Effector memory CD8-positive, alpha-beta T cell (primary cell): Measurements from ENCODE around the gene NTSR1.
A peak's percentile ranks its signal among the peaks of the same experiment; 100 is the strongest.

Experiments used
- ATAC-seq: fragments of 150-1000 bp; cut with Tn5 transposase; replicated peaks from 2 replicates; pipeline ENCODE4 v1.10.0; 2021; ENCODE audit warnings: mild to moderate bottlenecking, moderate library complexity
- DNase-seq, 3 experiments: peaks; one replicate each; pipeline ENCODE4 v3.0.0; 2021
- H3K27ac Mint-ChIP-seq, 2 donors: one replicate each; pipeline ENCODE4 v1.8.0; 2022; ENCODE audit warnings: mild to moderate bottlenecking in 2 of 2, mixed read lengths in 2 of 2, moderate library complexity in 2 of 2
- H3K27me3 Mint-ChIP-seq, 2 donors: one replicate each; pipeline ENCODE4 v1.8.0; 2022; ENCODE audit warnings: mixed read lengths in 2 of 2
- H3K36me3 Mint-ChIP-seq: one replicate; pipeline ENCODE4 v1.8.0; 2022; ENCODE audit warnings: mild to moderate bottlenecking, moderate library complexity, mixed read lengths; ENCODE audit not compliant: insufficient read depth
- H3K4me1 Mint-ChIP-seq, 2 donors: one replicate each; pipeline ENCODE4 v1.8.0; 2022; ENCODE audit warnings: low read depth in 2 of 2, mixed read lengths in 2 of 2
- H3K4me3 Mint-ChIP-seq, 2 donors: one replicate each; pipeline ENCODE4 v1.8.0; 2022; ENCODE audit warnings: mild to moderate bottlenecking in 2 of 2, mixed read lengths in 2 of 2, moderate library complexity in 2 of 2
- H3K9me3 Mint-ChIP-seq, 2 donors: one replicate each; pipeline ENCODE4 v1.8.0; 2022; ENCODE audit warnings: mixed read lengths in 2 of 2

Gene NTSR1

DNA sequence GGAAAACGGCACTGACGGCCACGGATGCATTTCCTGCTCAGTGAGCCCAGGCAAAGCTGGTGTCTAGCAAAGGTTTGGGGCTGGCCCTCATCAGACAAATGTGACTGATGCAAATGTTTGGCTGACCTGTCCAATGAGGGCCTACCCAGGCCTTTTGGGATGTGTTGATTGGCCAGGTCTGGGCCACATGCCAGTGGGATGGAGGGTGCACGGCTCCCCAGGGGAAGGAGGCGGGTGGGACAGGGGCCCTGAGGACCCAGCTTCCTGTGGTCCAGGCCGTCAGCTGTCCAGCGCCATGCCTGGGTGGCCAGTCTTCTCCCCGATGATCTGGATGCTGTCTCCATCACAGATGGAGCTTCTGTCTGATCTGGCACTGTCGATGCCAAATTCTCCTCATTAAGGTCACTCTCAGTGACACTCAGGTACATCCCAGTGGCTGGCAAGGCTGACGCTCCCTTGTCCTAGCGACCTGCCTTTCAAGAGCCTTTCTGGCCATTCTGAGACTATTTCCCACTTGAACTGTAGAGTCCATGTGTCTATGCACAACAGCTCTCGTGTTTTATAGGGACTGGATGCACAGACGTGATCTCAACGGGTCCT lies 43.0 kb downstream of the NTSR1 start:
- Mint-ChIP-seq H3K4me1 (peaks cover 0 to 2% of the 10 kb centered on the region in 2 donors), H3K27me3 (peaks cover 0 to 12% of the 10 kb centered on the region in 2 donors), H3K9me3 (no peaks in the 10 kb centered on the region), H3K36me3 (no peaks in the 10 kb centered on the region), H3K27ac (no peak overlapping the region), H3K4me3 (no peak overlapping the region)
- no peak for ATAC-seq
- DNase-seq: no peak

- Mint-ChIP-seq H3K9me3 (no peaks in the 10 kb centered on the region), H3K36me3 (no peaks in the 10 kb centered on the region), H3K4me1 (peaks cover 0 to 2% of the 10 kb centered on the region in 2 donors), H3K27me3 (peaks cover 0 to 14% of the 10 kb centered on the region in 2 donors), H3K4me3 (no peak overlapping the region), H3K27ac (no peak overlapping the region)
- ATAC-seq (no peak), DNase-seq (no peak)
Observed at GRCh38 chr20:62752181-62752670, 43.6 kb downstream of the NTSR1 start.

DNA sequence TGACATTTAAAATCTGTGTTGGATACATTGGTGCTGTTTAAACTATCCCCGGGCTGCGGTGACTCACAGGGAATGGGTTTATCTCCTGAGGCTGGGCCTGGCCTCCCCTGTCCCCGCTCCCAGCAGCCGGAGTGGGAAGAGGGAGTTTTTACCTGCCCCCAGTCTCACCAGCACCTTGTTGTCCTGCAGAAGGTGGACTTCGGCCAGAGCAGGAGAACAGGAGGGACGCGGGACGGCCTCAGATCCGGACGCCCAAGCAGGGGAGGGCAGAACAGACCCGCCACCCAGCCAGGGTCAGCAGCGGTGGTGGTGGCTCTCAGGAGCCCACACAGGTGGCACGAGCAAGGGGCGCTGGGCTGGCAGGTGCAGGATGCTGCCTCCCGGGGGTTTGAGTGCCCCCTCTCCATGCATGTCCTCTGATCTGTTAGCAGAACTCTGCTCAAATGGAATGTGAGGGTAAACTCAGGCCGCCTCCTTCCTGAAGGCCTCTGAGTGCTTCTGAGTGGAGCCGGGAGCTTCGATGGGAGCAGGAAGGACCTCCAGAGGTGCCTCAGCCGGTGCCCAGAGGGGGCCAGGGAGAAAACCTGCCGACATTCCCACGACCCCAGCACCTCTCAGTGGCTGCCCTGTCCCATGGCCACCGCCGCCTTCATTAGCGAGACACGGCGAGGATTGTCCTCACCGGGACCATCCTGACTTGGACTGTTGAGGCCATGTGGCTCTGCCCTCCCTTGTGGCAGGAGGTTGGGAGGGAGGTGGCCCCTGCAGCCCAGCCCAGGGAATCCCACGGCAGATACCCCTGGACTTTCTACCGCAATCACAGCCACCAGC lies 44.2 kb downstream of the NTSR1 start:
- Mint-ChIP-seq H3K27ac (no peak overlapping the region), H3K27me3 (peaks cover 0 to 20% of the 10 kb centered on the region in 2 donors), H3K36me3 (no peaks in the 10 kb centered on the region), H3K4me1 (peaks cover 0 to 2% of the 10 kb centered on the region in 2 donors), H3K4me3 (no peak overlapping the region), H3K9me3 (no peaks in the 10 kb centered on the region)
- DNase-seq (no peak), ATAC-seq (no peak)

GRCh38 chr20:62753626-62754025 lies 45.0 kb downstream of the NTSR1 start:
- Mint-ChIP-seq H3K4me1 (peaks cover 0 to 5% of the 10 kb centered on the region in 2 donors), H3K36me3 (peaks cover 3% of the 10 kb centered on the region), H3K27me3 (peaks cover 0 to 28% of the 10 kb centered on the region in 2 donors), H3K9me3 (no peaks in the 10 kb centered on the region), H3K27ac (no peak overlapping the region), H3K4me3 (no peak overlapping the region)
- no peak for ATAC-seq
- DNase-seq: no peak

DNA sequence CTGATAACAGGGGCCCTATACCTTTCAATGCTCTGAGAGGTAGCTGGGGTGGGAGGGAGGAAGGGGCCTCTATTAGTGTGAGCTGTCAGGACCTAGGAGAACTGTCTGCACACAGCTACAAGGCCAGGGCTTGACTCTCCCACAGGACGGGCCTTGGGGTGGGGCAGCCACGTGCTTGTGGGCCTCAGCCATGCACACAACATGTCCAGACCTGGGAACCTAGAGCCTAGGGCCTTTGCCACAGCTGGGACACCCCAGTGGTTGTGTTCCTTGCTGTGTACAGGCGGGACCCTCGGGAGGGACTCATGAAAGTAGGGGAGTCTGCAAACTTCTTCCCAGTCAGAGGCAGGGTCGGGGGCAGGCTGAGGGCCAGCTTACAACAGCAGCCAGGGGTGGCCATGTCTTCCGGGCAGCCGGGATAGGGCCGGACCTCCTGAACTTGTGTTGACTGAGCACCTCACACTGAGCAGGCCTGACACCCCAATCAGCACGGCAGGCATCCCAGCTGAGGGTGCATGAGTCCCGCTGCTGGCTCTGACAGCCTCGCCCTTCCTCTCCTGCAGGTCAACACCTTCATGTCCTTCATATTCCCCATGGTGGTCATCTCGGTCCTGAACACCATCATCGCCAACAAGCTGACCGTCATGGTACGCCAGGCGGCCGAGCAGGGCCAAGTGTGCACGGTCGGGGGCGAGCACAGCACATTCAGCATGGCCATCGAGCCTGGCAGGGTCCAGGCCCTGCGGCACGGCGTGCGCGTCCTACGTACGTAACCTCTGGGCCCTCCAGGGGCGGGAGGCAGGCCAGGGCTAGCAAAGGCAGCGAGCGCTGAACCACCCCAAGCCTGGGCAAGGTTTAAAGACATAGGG lies 45.7 kb downstream of the NTSR1 start:
- Mint-ChIP-seq H3K27me3 (peaks cover 0 to 35% of the 10 kb centered on the region in 2 donors), H3K4me3 (no peak overlapping the region), H3K27ac (no peak overlapping the region), H3K4me1 (peaks cover 0 to 5% of the 10 kb centered on the region in 2 donors), H3K9me3 (no peaks in the 10 kb centered on the region), H3K36me3 (peaks cover 3% of the 10 kb centered on the region)
- no peak for ATAC-seq
- DNase-seq: no peak

DNA sequence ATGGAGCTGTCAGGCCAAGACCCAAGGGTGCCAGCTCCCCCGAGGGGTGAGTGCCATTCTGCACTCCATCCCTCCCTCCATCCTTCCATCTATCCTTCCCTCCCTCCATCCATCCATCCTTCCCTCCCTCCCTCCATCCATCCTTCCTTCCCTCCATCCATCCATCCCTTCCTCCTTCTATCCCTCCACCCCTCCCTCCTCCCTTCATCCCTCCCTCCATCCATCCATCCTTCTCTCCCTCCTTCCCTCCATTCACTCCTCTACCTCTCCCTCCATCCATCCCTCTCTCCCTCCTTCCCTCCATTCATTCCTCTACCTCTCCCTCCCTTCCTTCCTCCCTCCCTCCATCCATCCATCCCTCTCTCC lies 46.3 kb downstream of the NTSR1 start:
- peaks cover 0 to 36% of the 10 kb centered on the region in 2 donors for H3K27me3 Mint-ChIP-seq
- peaks cover 0 to 5% of the 10 kb centered on the region in 2 donors for H3K4me1 Mint-ChIP-seq
- no peak for DNase-seq
- no peak overlapping the region for H3K4me3 Mint-ChIP-seq
- no peak for ATAC-seq
- peaks cover 3% of the 10 kb centered on the region for H3K36me3 Mint-ChIP-seq
- no peaks in the 10 kb centered on the region for H3K9me3 Mint-ChIP-seq
- H3K27ac Mint-ChIP-seq: no peak overlapping the region

DNA sequence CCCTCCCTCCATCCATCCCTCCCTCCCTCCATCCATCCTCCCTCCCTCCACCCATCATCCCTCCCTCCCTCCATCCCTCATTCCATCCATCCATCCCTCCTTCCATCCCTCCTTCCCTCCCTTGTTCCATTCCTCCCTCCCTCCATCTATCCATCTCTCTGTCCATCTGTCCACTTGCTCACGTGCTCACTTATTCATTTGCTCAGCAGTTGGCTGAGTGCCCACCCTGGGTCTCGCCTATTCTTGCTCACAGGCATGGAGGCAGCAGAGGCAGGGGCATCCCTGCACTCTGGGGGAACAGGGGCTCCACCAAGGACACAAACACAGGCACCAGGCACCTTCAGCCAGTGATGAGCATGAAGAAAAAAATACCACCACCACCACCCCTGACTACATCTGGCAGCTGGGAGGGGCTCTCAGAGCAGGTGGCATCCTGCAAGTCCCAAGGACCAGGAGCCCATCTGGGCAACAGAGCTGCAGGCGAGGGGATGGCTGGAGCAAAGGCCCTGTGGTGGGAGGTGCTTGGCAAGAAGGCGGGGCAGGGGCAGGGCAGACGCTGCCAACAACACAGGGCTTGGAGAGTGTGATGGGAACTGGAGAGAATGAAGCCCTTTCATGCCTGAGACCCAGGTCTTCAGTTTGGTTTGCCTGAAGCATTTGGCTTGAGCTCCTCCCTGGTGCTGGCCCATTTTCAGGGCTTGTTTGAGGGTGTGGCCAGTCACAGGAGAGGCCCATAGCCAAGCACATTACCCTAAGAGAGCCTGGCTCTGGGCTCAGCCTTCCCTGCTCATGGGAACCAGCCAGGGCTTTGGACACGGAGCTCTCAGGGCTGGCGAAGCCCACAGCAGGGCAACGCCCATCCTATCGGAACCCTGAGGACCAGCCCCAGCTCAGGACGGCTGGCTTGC lies 47.4 kb downstream of the NTSR1 start:
- Mint-ChIP-seq H3K27ac (peak overlapping the region in 1 of 2 donors; percentile 17), H3K4me3 (no peak overlapping the region), H3K9me3 (no peaks in the 10 kb centered on the region), H3K4me1 (peaks cover 0 to 5% of the 10 kb centered on the region in 2 donors), H3K27me3 (peaks cover 0 to 36% of the 10 kb centered on the region in 2 donors), H3K36me3 (peaks cover 3% of the 10 kb centered on the region)
- ATAC-seq (no peak), DNase-seq (no peak)

- peaks cover 0 to 5% of the 10 kb centered on the region in 2 donors for H3K4me1 Mint-ChIP-seq
- H3K27ac Mint-ChIP-seq: no peak overlapping the region
Observed at GRCh38 chr20:62758226-62758912, 49.7 kb downstream of the NTSR1 start.

DNA sequence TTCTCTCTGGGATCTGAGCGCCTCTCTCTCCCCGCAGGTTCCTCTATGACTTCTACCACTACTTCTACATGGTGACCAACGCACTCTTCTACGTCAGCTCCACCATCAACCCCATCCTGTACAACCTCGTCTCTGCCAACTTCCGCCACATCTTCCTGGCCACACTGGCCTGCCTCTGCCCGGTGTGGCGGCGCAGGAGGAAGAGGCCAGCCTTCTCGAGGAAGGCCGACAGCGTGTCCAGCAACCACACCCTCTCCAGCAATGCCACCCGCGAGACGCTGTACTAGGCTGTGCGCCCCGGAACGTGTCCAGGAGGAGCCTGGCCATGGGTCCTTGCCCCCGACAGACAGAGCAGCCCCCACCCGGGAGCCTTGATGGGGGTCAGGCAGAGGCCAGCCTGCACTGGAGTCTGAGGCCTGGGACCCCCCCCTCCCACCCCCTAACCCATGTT lies 51.4 kb downstream of the NTSR1 start:
- Mint-ChIP-seq H3K4me3 (no peak overlapping the region), H3K27ac (peak overlapping the region in 1 of 2 donors; percentile 31), H3K4me1 (peaks cover 0 to 5% of the 10 kb centered on the region in 2 donors), H3K36me3 (peaks cover 5% of the 10 kb centered on the region), H3K9me3 (no peaks in the 10 kb centered on the region), H3K27me3 (peaks cover 0 to 41% of the 10 kb centered on the region in 2 donors)
- DNase-seq (no peak), ATAC-seq (no peak)

More at GRCh38 chr20:62758226-62758912, 49.7 kb downstream of the NTSR1 start:
- Mint-ChIP-seq H3K9me3 (no peaks in the 10 kb centered on the region), H3K4me3 (no peak overlapping the region), H3K27me3 (peaks cover 0 to 36% of the 10 kb centered on the region in 2 donors), H3K36me3 (peaks cover 3% of the 10 kb centered on the region)
- no peak for DNase-seq
- no peak for ATAC-seq

GRCh38 chr20:62760471-62760855 lies 51.8 kb downstream of the NTSR1 start:
- Mint-ChIP-seq H3K27me3 (peaks cover 0 to 45% of the 10 kb centered on the region in 2 donors), H3K4me3 (no peak overlapping the region), H3K9me3 (no peaks in the 10 kb centered on the region), H3K4me1 (peaks cover 0 to 5% of the 10 kb centered on the region in 2 donors), H3K36me3 (peaks cover 6% of the 10 kb centered on the region), H3K27ac (no peak overlapping the region)
- ATAC-seq (no peak), DNase-seq (no peak)

DNA sequence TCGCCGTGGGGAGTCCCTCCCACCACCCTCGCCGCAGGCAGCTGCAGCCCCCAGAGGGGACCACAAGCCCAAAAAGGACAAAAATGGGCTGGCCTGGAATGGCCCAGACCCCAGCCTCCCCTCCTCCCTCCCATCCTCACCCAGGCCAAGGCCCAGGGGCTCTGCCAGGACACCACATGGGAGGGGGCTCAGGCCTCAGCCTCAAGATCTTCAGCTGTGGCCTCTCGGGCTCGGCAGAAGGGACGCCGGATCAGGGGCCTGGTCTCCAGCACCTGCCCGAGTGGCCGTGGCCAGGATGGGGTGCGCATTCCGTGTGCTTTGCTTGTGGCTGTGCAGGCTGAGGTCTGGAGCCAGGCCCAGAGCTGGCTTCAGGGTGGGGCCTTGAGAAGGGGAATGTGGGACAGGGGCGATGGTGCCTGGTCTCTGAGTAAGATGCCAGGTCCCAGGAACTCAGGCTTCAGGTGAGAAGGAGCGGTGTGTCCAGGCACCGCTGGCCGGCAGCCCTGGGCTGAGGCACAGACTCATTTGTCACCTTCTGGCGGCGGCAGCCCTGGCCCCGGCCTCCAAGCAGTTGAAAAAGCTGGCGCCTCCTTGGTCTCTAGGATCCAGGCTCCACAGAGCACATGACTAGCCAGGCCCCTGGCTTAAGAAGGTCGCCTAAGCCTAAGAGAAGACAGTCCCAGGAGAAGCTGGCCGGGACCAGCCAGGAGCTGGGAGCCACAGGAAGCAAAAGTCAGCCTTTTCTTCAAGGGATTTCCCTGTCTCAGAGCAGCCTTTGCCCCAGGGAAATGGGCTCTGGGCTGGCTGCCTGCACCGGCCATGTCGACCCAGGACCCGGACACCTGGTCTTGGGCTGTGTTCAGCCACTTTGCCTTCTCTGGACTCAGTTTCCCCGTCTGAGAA lies 52.5 kb downstream of the NTSR1 start:
- peaks cover 6% of the 10 kb centered on the region for H3K36me3 Mint-ChIP-seq
- peaks cover 0 to 4% of the 10 kb centered on the region in 2 donors for H3K4me1 Mint-ChIP-seq
- H3K27ac Mint-ChIP-seq: no peak overlapping the region
- no peak for DNase-seq
- H3K27me3 Mint-ChIP-seq: peaks cover 0 to 40% of the 10 kb centered on the region in 2 donors
- H3K9me3 Mint-ChIP-seq: no peaks in the 10 kb centered on the region
- no peak for ATAC-seq
- H3K4me3 Mint-ChIP-seq: no peak overlapping the region
